OCI-LY7 (cell line): Measurements from ENCODE around the gene AHSG. TPM values are rescaled to one million over a fixed set of nuclear protein-coding genes. Genes with fewer than 3 reads are reported as not detected.

Experiments used
- BruUV-seq: library from RNA; stranded (reverse); fragments of 400-500 nt; replicated peaks from 2 replicates; lab custom pipeline; 2021; lab: Mats Ljungman, UMichigan
- CTCF ChIA-PET: fragments of 300-600 bp; sonication (Branson Sonifier 250); formaldehyde crosslinking; loops from one replicate; lab custom pipeline; 2022; ENCODE audit warnings: antibody characterized with exemption; ENCODE audit not compliant: unreplicated experiment; lab: Charles Lee
- POLR2A ChIA-PET: fragments of 300-600 bp; sonication (Branson Sonifier 250); formaldehyde crosslinking; loops from one replicate; lab custom pipeline; 2022; ENCODE audit warnings: antibody characterized with exemption; lab: Charles Lee
- DNase-seq: peaks from one replicate; pipeline ENCODE4 v3.0.0-alpha.2; 2015; ENCODE audit warnings: low spot score
- H2AFZ ChIP-seq: fragments of 200-600 bp; sonication (generic), shearing (Covaris generic); 2 replicates; pipeline ENCODE4 v1.6.1; 2014; ENCODE audit warnings: mild to moderate bottlenecking, antibody characterized with exemption, low read length, moderate library complexity
- H3K27ac ChIP-seq: fragments of 200-600 bp; sonication (generic); 2 replicates; pipeline ENCODE4 v1.5.1; 2014; ENCODE audit warnings: mixed run types, low read depth, mild to moderate bottlenecking, moderate library complexity, low read length, inconsistent platforms; ENCODE audit not compliant: poor library complexity, severe bottlenecking
- H3K36me3 ChIP-seq: fragments of 200-600 bp; sonication (generic); 2 replicates; pipeline ENCODE4 v1.6.1; 2014; ENCODE audit warnings: mild to moderate bottlenecking, antibody characterized with exemption, low read length, moderate library complexity, mixed read lengths; ENCODE audit not compliant: insufficient read depth
- H3K4me1 ChIP-seq: fragments of 200-600 bp; sonication (generic); 2 replicates; pipeline ENCODE4 v1.5.1; 2014; ENCODE audit warnings: mild to moderate bottlenecking, low read length; ENCODE audit not compliant: insufficient read depth, poor library complexity, severe bottlenecking
- H3K4me2 ChIP-seq: fragments of 200-600 bp; sonication (generic); 2 replicates; pipeline ENCODE4 v1.6.1; 2014; ENCODE audit warnings: mild to moderate bottlenecking, low read length
- H3K4me3 ChIP-seq: fragments of 200-600 bp; sonication (generic); 2 replicates; pipeline ENCODE4 v1.5.1; 2014; ENCODE audit warnings: mild to moderate bottlenecking, low read depth, low read length; ENCODE audit not compliant: poor library complexity, severe bottlenecking
- H3K79me2 ChIP-seq: fragments of 200-600 bp; sonication (generic); 2 replicates; pipeline ENCODE4 v1.6.1; 2016; ENCODE audit warnings: low read depth, mild to moderate bottlenecking, low read length, moderate library complexity, mixed read lengths; ENCODE audit not compliant: insufficient read depth
- H3K9me2 ChIP-seq: fragments of 200-600 bp; sonication (generic); 2 replicates; pipeline ENCODE4 v1.6.1; 2016; ENCODE audit warnings: mild to moderate bottlenecking, low read length, mixed read lengths; ENCODE audit not compliant: insufficient read depth
- H3K9me3 ChIP-seq: fragments of 200-600 bp; sonication (generic); 2 replicates; pipeline ENCODE4 v1.6.1; 2014; ENCODE audit warnings: mild to moderate bottlenecking, mixed run types, low read length, mixed read lengths
- H4K20me1 ChIP-seq: fragments of 200-600 bp; sonication (generic); 2 replicates; pipeline ENCODE4 v1.6.1; 2014; ENCODE audit warnings: mild to moderate bottlenecking, antibody characterized with exemption, low read length, moderate library complexity, mixed read lengths; ENCODE audit not compliant: insufficient read depth
- EZH2phosphoT487 ChIP-seq: fragments of 200-600 bp; sonication (generic); IDR thresholded peaks from 2 replicates; pipeline ENCODE4 v1.6.1; 2018; ENCODE audit warnings: low read depth, borderline replicate concordance, mild to moderate bottlenecking, mixed run types, antibody characterized with exemption, low read length, moderate library complexity, mixed read lengths
- intact Hi-C: fragments of 100-400 bp; cut with micrococcal nuclease; formaldehyde crosslinking; loops from one replicate; pipeline ENCODE4 v1.10.0; 2022; ENCODE audit not compliant: unreplicated experiment
- total RNA-seq, 2 experiments: library from RNA; depleted of rRNA in 1 of 2; stranded (reverse); fragments of >200 nt in 1 of 2; shearing (Covaris generic) in 1 of 2; gene quantifications; 2 replicates each; pipeline ENCODE4 v1.2.3, GENCODE V29; 2014 to 2022
- TF ChIP-seq, protein P1 (sequence below): fragments of 200-600 bp; sonication (generic); conservative IDR thresholded peaks from 2 replicates; pipeline ENCODE4 v1.5.1; 2014; ENCODE audit warnings: mild to moderate bottlenecking, antibody characterized with exemption, low read length, moderate library complexity, mixed read lengths

AHSG gene
- total RNA-seq, 2 experiments from 2014 or later, result not detected

DNA sequence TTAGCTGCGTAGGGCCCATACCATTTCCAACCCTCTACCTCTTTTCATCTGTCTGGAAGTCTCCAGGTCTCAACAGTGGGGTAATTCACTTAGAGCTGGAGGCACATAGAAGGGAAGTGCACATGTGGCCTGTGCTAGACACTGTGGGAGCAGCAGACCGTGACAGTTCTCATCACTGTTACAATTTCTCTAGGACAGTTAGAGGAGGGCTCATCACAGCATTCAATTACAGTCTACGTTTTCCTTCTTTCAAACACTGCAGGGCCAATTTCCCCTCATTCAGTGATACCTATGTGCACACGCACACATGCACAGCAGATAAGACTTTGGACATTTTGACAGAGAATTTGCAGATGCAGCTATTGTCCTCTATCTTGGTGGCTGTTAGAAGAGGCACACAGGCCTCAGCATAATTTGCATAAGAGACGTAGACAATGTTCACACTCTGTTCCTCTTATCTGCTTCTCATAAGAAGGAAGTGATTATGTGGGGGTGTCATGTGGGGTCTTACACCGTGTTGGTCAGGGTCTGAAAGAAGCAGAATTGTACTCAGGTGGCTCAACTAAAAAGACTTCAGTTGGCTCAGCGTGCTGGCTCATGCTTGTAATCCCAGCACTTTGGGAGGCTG is 40.3 kb downstream of the AHSG start:
- TF ChIP-seq, protein P1, sequence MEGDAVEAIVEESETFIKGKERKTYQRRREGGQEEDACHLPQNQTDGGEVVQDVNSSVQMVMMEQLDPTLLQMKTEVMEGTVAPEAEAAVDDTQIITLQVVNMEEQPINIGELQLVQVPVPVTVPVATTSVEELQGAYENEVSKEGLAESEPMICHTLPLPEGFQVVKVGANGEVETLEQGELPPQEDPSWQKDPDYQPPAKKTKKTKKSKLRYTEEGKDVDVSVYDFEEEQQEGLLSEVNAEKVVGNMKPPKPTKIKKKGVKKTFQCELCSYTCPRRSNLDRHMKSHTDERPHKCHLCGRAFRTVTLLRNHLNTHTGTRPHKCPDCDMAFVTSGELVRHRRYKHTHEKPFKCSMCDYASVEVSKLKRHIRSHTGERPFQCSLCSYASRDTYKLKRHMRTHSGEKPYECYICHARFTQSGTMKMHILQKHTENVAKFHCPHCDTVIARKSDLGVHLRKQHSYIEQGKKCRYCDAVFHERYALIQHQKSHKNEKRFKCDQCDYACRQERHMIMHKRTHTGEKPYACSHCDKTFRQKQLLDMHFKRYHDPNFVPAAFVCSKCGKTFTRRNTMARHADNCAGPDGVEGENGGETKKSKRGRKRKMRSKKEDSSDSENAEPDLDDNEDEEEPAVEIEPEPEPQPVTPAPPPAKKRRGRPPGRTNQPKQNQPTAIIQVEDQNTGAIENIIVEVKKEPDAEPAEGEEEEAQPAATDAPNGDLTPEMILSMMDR, result no peak
- TF ChIP-seq EZH2phosphoT487, result no peak
- CTCF ChIA-PET, result interaction anchor here (0.7 to 1.3 kb wide), 2 partner anchors 36 to 38 kb away, joined by 3 to 4 read pairs; no protein-coding TSS in a partner anchor
- intact Hi-C loops, result no loop called here

DNA sequence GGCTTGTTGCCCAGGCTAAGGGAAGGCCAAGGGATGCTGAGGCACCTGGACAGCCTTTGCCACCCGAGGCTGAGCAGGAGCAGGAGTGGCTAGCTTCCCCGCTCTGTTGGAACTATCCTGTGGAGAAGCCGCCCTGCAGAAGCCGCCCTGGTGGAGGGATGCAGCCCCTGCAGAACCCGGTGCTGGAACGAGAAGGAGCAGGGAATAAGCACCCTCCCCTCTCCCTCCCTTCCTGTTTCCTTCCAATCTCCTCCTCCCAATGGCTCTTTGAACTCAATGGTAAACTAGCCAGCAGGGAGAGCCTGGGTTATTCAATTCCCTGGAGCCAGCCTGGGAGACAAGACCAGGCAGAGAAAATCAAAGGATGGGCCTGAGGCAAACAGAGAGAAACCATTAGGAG is 41.1 kb downstream of the AHSG start:
- TF ChIP-seq EZH2phosphoT487, result no peak
- TF ChIP-seq, protein P1, result peak; percentile 36
- Histone ChIP-seq H3K9me2 (no peaks in the 10 kb centered on the region), H3K9me3 (no peaks in the 10 kb centered on the region; the same call in 1 of the 2 replicates), H3K4me2 (peak overlapping the region; percentile 86), H3K36me3 (no peaks in the 10 kb centered on the region), H2AFZ (peak overlapping the region; percentile 94; the same call in 1 of the 2 replicates), H3K79me2 (no peaks in the 10 kb centered on the region), H4K20me1 (no peaks in the 10 kb centered on the region), H3K27ac (peak overlapping the region; percentile 87), H3K4me1 (peaks cover 42% of the 10 kb centered on the region), H3K4me3 (peak overlapping the region; percentile 36)
- POLR2A ChIA-PET, result interaction anchor here (0.6 to 1.7 kb wide), 4 partner anchors 15 to 345 kb away, joined by 3 to 6 read pairs (median 4); no protein-coding TSS in a partner anchor
- BruUV-seq, result no TSS peak
- CTCF ChIA-PET, result no interaction called here
- DNase-seq, result peak; percentile 14
- intact Hi-C loops, result no loop called here

More for the DNA sequence above, 40.3 kb downstream of the AHSG start:
- POLR2A ChIA-PET, result interaction anchor here (0.6 to 1.7 kb wide), 8 partner anchors 9 to 377 kb away, joined by 3 to 6 read pairs (median 4); no protein-coding TSS in a partner anchor
- H3K9me2 ChIP-seq, result no peaks in the 10 kb centered on the region
- peak overlapping the region; percentile 94 for H2AFZ ChIP-seq
- H4K20me1 ChIP-seq, result no peaks in the 10 kb centered on the region
- peaks cover 42% of the 10 kb centered on the region for H3K4me1 ChIP-seq
- H3K4me2 ChIP-seq, result peak overlapping the region; percentile 86
- peak; percentile 90 for DNase-seq
- peak overlapping the region; percentile 87 for H3K27ac ChIP-seq
- peak overlapping the region; percentile 36 for H3K4me3 ChIP-seq
- no peaks in the 10 kb centered on the region for H3K79me2 ChIP-seq
- H3K36me3 ChIP-seq, result no peaks in the 10 kb centered on the region
- H3K9me3 ChIP-seq, result no peaks in the 10 kb centered on the region; the same call in 1 of the 2 replicates
- no TSS peak for BruUV-seq
